ENCODE data around the gene WBP1.

Gene WBP1

DNA sequence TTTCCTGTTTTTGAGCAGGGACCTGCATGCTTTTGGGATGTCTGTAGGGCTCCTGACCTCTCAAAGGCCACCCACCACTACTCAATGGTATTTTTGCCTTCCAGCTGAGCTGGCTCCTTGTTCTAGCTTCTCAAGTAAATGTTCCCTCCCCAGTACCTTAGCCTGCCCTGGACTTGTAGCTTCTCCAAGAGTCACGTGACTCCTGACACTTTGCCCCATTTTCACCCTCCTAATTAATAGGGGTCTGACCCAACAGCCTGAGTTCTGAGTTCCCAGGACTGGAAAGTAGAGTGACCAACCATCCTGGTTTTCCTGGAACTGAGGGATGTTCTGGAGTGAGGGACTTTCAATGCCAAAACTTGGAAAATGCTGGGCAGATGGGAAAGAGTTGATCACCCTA, 37.2 kb downstream of the WBP1 start:
- WGBS, 2 donors (ENCODE audit: extremely low coverage in 2 of 2, insufficient read length in 2 of 2, insufficient replicate concordance in 1 of 2), result no CpG with 5 or more reads among the region's 1 CpG
- H2AK5ac ChIP-seq (ENCODE audit: low read depth, low read length), result no peak overlapping the region
- no peak for DNase-seq (ENCODE audit: low spot score)

DNA sequence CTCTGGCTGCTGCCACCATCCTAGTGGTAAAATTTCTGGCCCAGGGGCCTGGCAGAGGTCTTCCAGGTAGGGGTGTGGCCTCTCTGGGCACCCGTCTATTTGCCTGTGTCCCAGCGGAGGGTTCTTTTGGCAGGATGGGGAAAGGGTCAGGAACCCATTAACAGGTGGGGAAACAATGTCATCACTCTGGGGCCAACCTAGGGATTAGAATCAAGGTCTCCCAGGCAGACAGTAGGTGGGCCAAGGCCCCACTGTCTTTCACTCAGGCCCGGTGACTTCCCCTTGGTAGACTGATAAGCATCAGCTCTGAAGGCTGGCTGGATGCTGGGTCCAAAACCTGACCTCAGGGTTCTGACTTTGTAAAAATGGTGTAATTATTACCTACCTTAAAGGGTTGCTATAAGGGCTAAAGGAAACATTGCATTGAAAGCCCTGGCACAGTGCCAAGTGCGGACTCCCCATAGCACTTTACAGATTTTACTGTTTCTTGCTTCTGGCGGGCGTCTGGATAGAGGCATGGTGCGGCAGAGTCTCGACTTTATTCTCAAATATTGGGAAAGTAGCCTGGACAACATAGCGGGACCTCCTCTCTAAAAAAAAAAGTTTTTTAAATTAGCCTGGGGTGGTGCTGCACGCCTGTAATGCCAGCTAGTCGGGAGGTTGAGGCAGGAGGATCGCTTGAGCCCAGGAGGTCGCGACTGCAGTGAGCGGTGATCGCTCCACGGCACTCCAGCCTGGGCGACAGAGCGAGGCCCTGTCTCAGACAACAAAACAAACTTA, 38.9 kb downstream of the WBP1 start:
- H3K4me3 ChIP-seq (ENCODE audit: low read length in 2 of 2), result peak overlapping the region; percentile 41 to 74
- H2BK120ac ChIP-seq (ENCODE audit: low read depth, low read length), result no peak overlapping the region
- H2BK5ac ChIP-seq (ENCODE audit: low read length), result no peak overlapping the region
- H2AFZ ChIP-seq (ENCODE audit: low read length), result peak overlapping the region; percentile 85
- no peak overlapping the region for H3K23ac ChIP-seq (ENCODE audit: low read depth, low read length, poor library complexity)
- H3K9me3 ChIP-seq (replicated peaks in 1 of 2; ENCODE audit: control insufficient read depth in 2 of 2, insufficient read depth in 1 of 2, low read depth in 1 of 2, low read length in 2 of 2), result no peaks in the 10 kb centered on the region
- no peak for DNase-seq (ENCODE audit: low spot score)
- no peak overlapping the region for H3K18ac ChIP-seq (ENCODE audit: low read length)
- no peak overlapping the region for H3K4ac ChIP-seq (ENCODE audit: low read length)
- no peaks in the 10 kb centered on the region for H3K79me1 ChIP-seq (ENCODE audit: low read depth, low read length)
- peak overlapping the region; percentile 82 for H3K4me2 ChIP-seq (ENCODE audit: insufficient read depth, low read length, poor library complexity, severe bottlenecking)
- H4K91ac ChIP-seq (ENCODE audit: low read depth, low read length, poor library complexity), result no peak overlapping the region
- no CpG with 5 or more reads among the region's 19 CpGs for WGBS, 2 donors (ENCODE audit: extremely low coverage in 2 of 2, insufficient read length in 2 of 2, insufficient replicate concordance in 1 of 2)
- no peak overlapping the region for H2AK5ac ChIP-seq (ENCODE audit: low read depth, low read length)
- peaks cover 13 to 24% of the 10 kb centered on the region in 2 donors for H3K36me3 ChIP-seq (replicated peaks in 1 of 2; ENCODE audit: control insufficient read depth in 2 of 2, insufficient read depth in 2 of 2, low read length in 2 of 2)
- H4K8ac ChIP-seq (ENCODE audit: low read depth, low read length), result no peak overlapping the region
- no peak overlapping the region for H2BK12ac ChIP-seq (ENCODE audit: low read length)
- H3K27ac ChIP-seq (replicated peaks; ENCODE audit: low read length), result no peak overlapping the region
- peaks cover 15 to 16% of the 10 kb centered on the region in 2 donors for H3K4me1 ChIP-seq (ENCODE audit: control insufficient read depth in 2 of 2, insufficient read depth in 1 of 2, low read depth in 1 of 2, low read length in 2 of 2)
- H3K27me3 ChIP-seq (ENCODE audit: control insufficient read depth in 3 of 3, insufficient read depth in 3 of 3, low read depth in 1 of 3, low read length in 3 of 3), result peaks cover 45 to 67% (median 62%) of the 10 kb centered on the region in 3 experiments
- no peak overlapping the region for H2BK15ac ChIP-seq (ENCODE audit: low read length)
- no peak overlapping the region for H3K9ac ChIP-seq (ENCODE audit: low read depth, low read length, poor library complexity)
- H3K14ac ChIP-seq (ENCODE audit: low read length), result no peak overlapping the region

More for the DNA sequence above, 37.2 kb downstream of the WBP1 start:
- Histone ChIP-seq H3K4me3 (ENCODE audit: low read length in 2 of 2) (no peak overlapping the region), H3K9ac (ENCODE audit: low read depth, low read length, poor library complexity) (no peak overlapping the region), H2AFZ (ENCODE audit: low read length) (no peak overlapping the region), H2BK15ac (ENCODE audit: low read length) (no peak overlapping the region), H3K14ac (ENCODE audit: low read length) (no peak overlapping the region), H4K8ac (ENCODE audit: low read depth, low read length) (no peak overlapping the region), H3K18ac (ENCODE audit: low read length) (no peak overlapping the region), H3K9me3 (replicated peaks in 1 of 2; ENCODE audit: control insufficient read depth in 2 of 2, insufficient read depth in 1 of 2, low read depth in 1 of 2, low read length in 2 of 2) (no peaks in the 10 kb centered on the region), H4K91ac (ENCODE audit: low read depth, low read length, poor library complexity) (no peak overlapping the region), H2BK5ac (ENCODE audit: low read length) (no peak overlapping the region), H2BK120ac (ENCODE audit: low read depth, low read length) (no peak overlapping the region), H3K36me3 (replicated peaks in 1 of 2; ENCODE audit: control insufficient read depth in 2 of 2, insufficient read depth in 2 of 2, low read length in 2 of 2) (peaks cover 29 to 41% of the 10 kb centered on the region in 2 donors), H3K79me1 (ENCODE audit: low read depth, low read length) (no peaks in the 10 kb centered on the region), H3K27ac (replicated peaks; ENCODE audit: low read length) (no peak overlapping the region), H3K4me2 (ENCODE audit: insufficient read depth, low read length, poor library complexity, severe bottlenecking) (no peak overlapping the region), H3K4ac (ENCODE audit: low read length) (no peak overlapping the region), H3K4me1 (ENCODE audit: control insufficient read depth in 2 of 2, insufficient read depth in 1 of 2, low read depth in 1 of 2, low read length in 2 of 2) (peaks cover 13 to 15% of the 10 kb centered on the region in 2 donors), H3K27me3 (ENCODE audit: control insufficient read depth in 3 of 3, insufficient read depth in 3 of 3, low read depth in 1 of 3, low read length in 3 of 3) (peaks cover 30 to 50% (median 44%) of the 10 kb centered on the region in 3 experiments), H2BK12ac (ENCODE audit: low read length) (no peak overlapping the region), H3K23ac (ENCODE audit: low read depth, low read length, poor library complexity) (no peak overlapping the region)

DNA sequence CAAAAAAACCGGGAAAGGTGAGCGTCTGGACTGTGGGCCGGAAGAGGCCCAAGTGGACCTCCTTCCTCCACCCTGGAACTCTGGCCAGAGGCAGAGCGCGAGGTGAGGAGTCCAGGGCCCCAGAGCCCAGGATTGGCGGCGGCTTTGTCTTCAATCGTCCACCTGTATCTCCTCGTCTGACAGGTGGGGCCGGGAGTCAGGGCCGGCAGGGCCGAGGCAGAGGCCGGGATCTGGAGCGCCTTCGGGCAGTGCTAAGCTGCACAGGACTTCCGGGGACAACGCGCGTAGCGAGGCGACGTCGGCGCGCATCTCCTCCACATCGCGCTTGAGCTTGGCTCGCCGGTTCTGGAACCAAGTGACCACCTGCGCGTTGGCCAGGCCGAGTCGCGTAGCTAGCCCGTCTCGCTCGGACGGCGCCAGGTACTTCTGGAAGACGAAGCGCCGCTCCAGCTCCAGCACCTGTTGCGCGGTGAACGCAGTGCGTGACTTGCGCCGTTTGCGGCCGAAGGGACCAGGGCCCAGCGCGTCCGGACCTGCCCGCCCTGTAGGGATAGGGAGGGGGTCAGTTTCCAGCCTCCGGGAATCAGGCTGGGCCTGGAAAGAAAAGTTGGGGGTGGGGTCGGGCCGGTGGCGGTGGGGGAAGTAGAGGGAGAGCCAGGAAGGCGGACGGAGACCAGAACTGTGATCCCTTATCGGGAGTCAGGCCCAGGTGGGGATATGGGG, 39.7 kb downstream of the WBP1 start:
- no peak for DNase-seq (ENCODE audit: low spot score)
- Histone ChIP-seq H3K4me1 (ENCODE audit: control insufficient read depth in 2 of 2, insufficient read depth in 1 of 2, low read depth in 1 of 2, low read length in 2 of 2) (peaks cover 16 to 18% of the 10 kb centered on the region in 2 donors), H3K4ac (ENCODE audit: low read length) (peak overlapping the region; percentile 24), H4K91ac (ENCODE audit: low read depth, low read length, poor library complexity) (peak overlapping the region; percentile 28), H3K4me3 (ENCODE audit: low read length in 2 of 2) (peak overlapping the region; percentile 41 to 74), H3K9ac (ENCODE audit: low read depth, low read length, poor library complexity) (peak overlapping the region; percentile 85), H3K9me3 (replicated peaks in 1 of 2; ENCODE audit: control insufficient read depth in 2 of 2, insufficient read depth in 1 of 2, low read depth in 1 of 2, low read length in 2 of 2) (no peaks in the 10 kb centered on the region), H3K23ac (ENCODE audit: low read depth, low read length, poor library complexity) (peak overlapping the region; percentile 99), H2AK5ac (ENCODE audit: low read depth, low read length) (peak overlapping the region; percentile 89), H2BK5ac (ENCODE audit: low read length) (no peak overlapping the region), H3K36me3 (replicated peaks in 1 of 2; ENCODE audit: control insufficient read depth in 2 of 2, insufficient read depth in 2 of 2, low read length in 2 of 2) (peaks cover 7 to 16% of the 10 kb centered on the region in 2 donors), H3K4me2 (ENCODE audit: insufficient read depth, low read length, poor library complexity, severe bottlenecking) (peak overlapping the region; percentile 82), H2BK120ac (ENCODE audit: low read depth, low read length) (peak overlapping the region; percentile 49), H3K27me3 (ENCODE audit: control insufficient read depth in 3 of 3, insufficient read depth in 3 of 3, low read depth in 1 of 3, low read length in 3 of 3) (peaks cover 52 to 75% (median 69%) of the 10 kb centered on the region in 3 experiments), H3K18ac (ENCODE audit: low read length) (peak overlapping the region; percentile 88), H2BK15ac (ENCODE audit: low read length) (peak overlapping the region; percentile 34), H2BK12ac (ENCODE audit: low read length) (no peak overlapping the region), H3K14ac (ENCODE audit: low read length) (peak overlapping the region; percentile 58), H4K8ac (ENCODE audit: low read depth, low read length) (peak overlapping the region; percentile 66), H3K79me1 (ENCODE audit: low read depth, low read length) (no peaks in the 10 kb centered on the region), H3K27ac (replicated peaks; ENCODE audit: low read length) (no peak overlapping the region), H2AFZ (ENCODE audit: low read length) (peak overlapping the region; percentile 85)
- whole genome bisulfite sequencing, 2 donors (ENCODE audit: extremely low coverage in 2 of 2, insufficient read length in 2 of 2, insufficient replicate concordance in 1 of 2), result no CpG with 5 or more reads among the region's 61 CpGs
